Stimulated activated naive CD8-positive, alpha-beta T cell treated with anti-CD3 and anti-CD28 coated beads, Interleukin-15, Interleukin-2, amounts not matched to agents 100 ng/mL and 50 ng/mL, for 24 hours (primary cell): ENCODE measurements around the gene EIF3I.

Experiments used
- H3K27ac Mint-ChIP-seq: one replicate; pipeline ENCODE4 v1.8.0; 2021; ENCODE audit warnings: mild to moderate bottlenecking, mixed read lengths
- H3K27me3 Mint-ChIP-seq: one replicate; pipeline ENCODE4 v1.8.0; 2021; ENCODE audit warnings: mixed read lengths
- H3K36me3 Mint-ChIP-seq: one replicate; pipeline ENCODE4 v1.8.0; 2021; ENCODE audit warnings: low read depth, mixed read lengths
- H3K4me1 Mint-ChIP-seq: one replicate; pipeline ENCODE4 v1.8.0; 2021; ENCODE audit warnings: low read depth, mixed read lengths
- H3K4me3 Mint-ChIP-seq: one replicate; pipeline ENCODE4 v1.8.0; 2021; ENCODE audit warnings: mild to moderate bottlenecking, mixed read lengths
- H3K9me3 Mint-ChIP-seq: one replicate; pipeline ENCODE4 v1.8.0; 2021; ENCODE audit warnings: mixed read lengths

EIF3I gene

DNA sequence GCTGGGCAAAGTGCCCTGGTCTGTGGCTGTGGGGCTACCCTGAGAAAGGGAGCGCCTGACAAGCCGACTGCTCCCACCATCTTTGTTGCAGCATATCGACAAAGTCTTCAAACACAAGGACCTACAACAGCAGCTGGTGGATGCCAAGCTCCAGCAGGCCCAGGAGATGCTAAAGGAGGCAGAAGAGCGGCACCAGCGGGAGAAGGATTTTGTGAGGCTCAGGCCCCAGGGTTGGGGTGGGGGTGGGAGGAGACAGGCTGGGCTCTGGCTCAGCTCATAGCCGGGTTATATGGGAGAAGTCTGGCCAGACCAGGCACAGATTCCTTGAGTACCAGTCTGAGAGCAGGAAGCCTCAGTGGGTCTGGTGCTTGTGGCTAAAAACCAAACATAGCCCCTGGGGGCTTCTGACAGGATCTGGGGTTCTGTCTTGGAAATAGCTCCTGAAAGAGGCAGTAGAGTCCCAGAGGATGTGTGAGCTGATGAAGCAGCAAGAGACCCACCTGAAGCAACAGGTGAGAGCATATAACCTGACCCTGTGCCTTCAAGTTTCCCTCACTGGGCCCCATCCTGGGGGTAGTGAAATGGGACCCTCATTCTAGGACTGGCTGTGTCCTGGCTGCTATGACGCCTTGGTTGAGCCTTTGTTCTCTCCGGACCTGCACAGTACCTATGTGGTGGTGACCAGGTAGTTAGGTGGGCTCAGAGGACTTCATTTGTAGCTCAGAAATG is 29.8 kb upstream of the EIF3I start:
- peaks cover 47% of the 10 kb centered on the region for H3K4me1 Mint-ChIP-seq
- H3K27ac Mint-ChIP-seq: no peak overlapping the region
- H3K36me3 Mint-ChIP-seq: peaks cover 91% of the 10 kb centered on the region
- H3K9me3 Mint-ChIP-seq: no peaks in the 10 kb centered on the region
- H3K4me3 Mint-ChIP-seq: no peak overlapping the region
- no peaks in the 10 kb centered on the region for H3K27me3 Mint-ChIP-seq

DNA sequence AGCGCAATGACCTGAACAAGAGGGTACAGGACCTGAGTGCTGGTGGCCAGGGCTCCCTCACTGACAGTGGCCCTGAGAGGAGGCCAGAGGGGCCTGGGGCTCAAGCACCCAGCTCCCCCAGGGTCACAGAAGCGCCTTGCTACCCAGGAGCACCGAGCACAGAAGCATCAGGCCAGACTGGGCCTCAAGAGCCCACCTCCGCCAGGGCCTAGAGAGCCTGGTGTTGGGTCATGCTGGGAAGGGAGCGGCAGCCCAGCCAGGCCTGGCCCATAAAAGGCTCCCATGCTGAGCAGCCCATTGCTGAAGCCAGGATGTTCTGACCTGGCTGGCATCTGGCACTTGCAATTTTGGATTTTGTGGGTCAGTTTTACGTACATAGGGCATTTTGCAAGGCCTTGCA is 27.2 kb upstream of the EIF3I start:
- Mint-ChIP-seq H3K9me3 (no peaks in the 10 kb centered on the region), H3K4me1 (peaks cover 69% of the 10 kb centered on the region), H3K36me3 (peaks cover 74% of the 10 kb centered on the region), H3K27ac (no peak overlapping the region), H3K4me3 (no peak overlapping the region), H3K27me3 (no peaks in the 10 kb centered on the region)

DNA sequence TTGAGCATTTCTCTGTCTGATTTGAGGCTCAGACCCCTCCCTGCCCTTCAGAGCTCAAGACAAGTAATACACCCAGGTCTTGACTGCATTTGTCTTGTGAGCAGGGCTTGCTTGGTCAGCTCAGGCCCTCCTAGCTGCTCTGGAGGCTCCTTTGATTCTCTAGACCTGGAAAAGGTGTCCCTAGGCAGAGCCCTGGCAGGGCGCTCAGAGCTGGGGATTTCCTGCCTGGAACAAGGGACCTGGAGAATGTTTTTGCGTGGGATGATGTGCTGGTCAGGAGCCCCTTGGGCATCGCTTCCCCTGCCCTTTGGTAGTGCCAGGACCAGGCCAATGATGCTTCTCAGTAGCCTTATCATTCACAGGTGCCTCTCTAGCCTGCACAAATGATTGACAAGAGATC is 26.7 kb upstream of the EIF3I start:
- H3K36me3 Mint-ChIP-seq: peaks cover 69% of the 10 kb centered on the region
- no peak overlapping the region for H3K4me3 Mint-ChIP-seq
- H3K4me1 Mint-ChIP-seq: peaks cover 74% of the 10 kb centered on the region
- H3K27ac Mint-ChIP-seq: no peak overlapping the region
- H3K27me3 Mint-ChIP-seq: no peaks in the 10 kb centered on the region
- no peaks in the 10 kb centered on the region for H3K9me3 Mint-ChIP-seq

DNA sequence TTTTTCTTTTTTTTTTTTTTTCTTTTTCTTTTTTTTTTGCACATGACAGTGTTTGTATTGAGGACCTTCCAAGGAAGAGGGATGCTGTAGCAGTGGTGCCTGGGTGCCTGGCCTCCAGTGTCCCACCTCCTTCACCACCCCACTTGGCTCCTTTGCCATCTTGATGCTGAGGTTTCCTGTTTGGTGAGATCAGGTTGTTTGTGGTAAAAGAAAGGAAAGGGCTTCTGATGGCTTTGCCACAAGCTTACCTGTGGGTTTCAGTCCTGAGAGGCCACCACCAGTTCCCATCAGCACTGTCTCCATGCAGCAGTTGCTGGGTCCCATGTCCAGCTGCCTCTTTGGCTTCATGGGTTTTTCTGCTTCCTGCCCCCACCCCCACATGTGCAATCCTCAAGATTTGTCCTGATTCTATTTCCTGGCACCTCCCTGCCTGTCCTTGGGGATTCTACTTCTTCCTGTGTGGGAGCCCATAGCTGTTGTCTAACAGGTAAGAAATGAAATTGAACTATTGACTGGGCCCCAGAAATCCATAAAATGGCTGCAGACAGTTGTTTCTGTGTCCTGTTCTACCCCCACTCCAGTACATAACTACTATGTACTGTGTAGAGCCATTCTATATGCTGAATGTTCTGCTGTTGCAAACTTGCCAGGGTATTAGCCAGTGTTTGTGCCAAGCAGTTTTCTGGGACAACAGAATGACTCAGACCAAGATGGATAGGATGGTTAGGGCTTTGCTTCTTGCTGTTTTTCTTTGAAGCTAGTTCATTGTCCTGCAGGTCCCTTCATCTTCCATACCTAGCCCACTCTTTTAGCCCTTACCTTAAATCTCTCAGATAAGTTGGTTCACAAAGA is 26.0 kb upstream of the EIF3I start:
- peaks cover 77% of the 10 kb centered on the region for H3K4me1 Mint-ChIP-seq
- H3K27me3 Mint-ChIP-seq: no peaks in the 10 kb centered on the region
- H3K27ac Mint-ChIP-seq: no peak overlapping the region
- H3K4me3 Mint-ChIP-seq: no peak overlapping the region
- H3K36me3 Mint-ChIP-seq: peaks cover 65% of the 10 kb centered on the region
- H3K9me3 Mint-ChIP-seq: no peaks in the 10 kb centered on the region

DNA sequence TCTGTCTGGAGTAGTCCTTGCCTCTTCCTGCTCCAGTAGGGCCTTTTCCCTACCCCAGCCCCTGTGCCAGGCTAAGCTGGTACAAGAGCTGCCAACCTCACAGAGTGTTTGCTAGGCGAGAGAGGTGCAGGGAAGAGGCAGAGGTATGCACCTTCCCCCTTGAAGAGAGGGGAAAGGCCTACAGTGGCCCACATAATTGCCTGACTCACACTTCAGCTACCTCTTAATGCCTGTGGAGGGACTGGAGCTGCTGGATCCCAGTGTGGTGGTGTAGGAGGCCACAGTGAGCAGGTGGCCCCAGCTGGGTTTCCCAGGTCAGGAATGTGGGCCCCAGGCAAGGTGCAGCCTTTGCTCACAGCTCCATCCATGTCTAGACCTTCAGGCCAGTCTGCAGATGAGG is 25.1 kb upstream of the EIF3I start:
- no peaks in the 10 kb centered on the region for H3K9me3 Mint-ChIP-seq
- peak overlapping the region; percentile 40 for H3K27ac Mint-ChIP-seq
- H3K4me3 Mint-ChIP-seq: no peak overlapping the region
- no peaks in the 10 kb centered on the region for H3K27me3 Mint-ChIP-seq
- peaks cover 56% of the 10 kb centered on the region for H3K36me3 Mint-ChIP-seq
- peaks cover 83% of the 10 kb centered on the region for H3K4me1 Mint-ChIP-seq

DNA sequence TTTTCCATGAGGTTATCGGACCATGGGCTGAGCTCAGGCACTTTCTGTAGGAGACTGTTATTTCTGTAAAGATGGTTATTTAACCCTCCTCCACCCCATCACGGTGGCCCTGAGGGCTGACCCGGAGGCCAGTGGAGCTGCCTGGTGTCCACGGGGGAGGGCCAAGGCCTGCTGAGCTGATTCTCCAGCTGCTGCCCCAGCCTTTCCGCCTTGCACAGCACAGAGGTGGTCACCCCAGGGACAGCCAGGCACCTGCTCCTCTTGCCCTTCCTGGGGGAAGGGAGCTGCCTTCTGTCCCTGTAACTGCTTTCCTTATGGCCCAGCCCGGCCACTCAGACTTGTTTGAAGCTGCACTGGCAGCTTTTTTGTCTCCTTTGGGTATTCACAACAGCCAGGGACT is 24.4 kb upstream of the EIF3I start:
- Mint-ChIP-seq H3K4me1 (peaks cover 88% of the 10 kb centered on the region), H3K4me3 (no peak overlapping the region), H3K36me3 (peaks cover 51% of the 10 kb centered on the region), H3K9me3 (no peaks in the 10 kb centered on the region), H3K27me3 (no peaks in the 10 kb centered on the region), H3K27ac (peak overlapping the region; percentile 36)

DNA sequence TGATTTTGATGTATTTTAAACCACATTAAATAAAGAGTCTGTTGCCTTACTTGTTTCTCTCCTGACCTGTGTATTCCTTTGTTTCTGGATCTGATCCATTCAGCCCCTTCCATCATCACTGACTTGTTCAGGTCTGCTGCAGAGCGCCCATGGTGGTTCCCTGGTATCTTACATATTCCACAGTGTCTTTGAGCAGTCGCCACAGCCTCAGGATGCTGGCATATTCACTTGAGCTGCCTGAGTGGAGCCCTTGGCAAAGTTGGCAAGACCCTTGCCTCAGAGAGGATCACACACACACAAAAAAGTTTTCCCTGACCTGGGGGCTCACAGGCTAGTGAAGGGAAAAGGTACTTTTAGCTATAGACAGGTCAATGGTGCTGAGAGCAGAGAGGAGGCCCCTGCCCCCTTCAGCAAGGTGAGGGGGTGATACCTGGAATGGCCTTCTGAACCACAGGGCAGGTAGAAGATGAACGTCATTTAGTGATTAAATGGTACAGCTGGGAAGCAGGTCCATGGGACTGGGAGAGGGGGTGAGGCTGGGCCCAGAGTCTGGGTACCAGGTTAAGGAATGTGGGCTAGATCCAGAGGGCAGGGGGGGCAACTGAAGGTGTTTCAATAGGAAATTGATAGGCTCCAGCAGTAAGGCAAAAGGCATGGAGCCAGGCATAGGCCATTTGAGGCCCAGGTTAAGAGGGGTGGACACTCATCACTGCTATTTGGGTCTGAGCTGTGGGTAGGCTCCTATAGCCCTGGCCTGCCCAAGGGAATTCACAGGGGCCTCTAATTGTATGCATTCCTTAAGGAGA is 23.8 kb upstream of the EIF3I start:
- Mint-ChIP-seq H3K4me1 (peaks cover 84% of the 10 kb centered on the region), H3K9me3 (no peaks in the 10 kb centered on the region), H3K36me3 (peaks cover 45% of the 10 kb centered on the region), H3K4me3 (no peak overlapping the region), H3K27ac (peak overlapping the region; percentile 36), H3K27me3 (no peaks in the 10 kb centered on the region)

DNA sequence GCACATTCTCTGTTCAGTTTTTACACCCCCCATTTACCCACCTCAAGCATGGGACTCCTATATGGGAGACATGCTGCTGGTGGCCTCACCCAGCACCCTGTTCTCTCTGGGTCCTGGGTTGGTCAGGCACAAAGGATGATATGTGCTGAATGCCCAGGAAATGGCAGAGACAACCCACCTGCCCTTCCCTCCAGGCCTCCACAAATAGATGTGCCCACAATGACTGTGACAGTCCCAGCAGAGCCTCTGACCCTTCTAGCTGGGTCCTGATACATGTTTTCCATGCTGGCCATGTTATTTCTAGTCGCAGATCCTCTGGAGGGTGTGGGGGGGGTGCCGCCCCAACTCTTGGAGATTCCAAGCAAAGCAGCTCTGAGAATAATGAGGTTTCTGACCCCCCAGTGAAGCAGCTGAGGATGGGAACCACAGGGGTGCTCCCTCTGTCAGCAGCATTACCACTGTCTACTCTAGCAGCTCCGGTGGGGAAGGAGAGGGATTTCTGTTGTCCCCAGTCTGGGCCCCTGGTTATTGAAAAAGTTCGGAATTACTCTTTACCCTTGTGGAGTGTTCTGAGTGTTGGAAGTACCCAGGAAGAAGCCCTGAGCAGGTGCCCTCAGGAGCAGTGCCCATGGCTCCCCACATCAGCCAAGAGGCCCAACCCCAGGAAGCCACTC is 23.0 kb upstream of the EIF3I start:
- Mint-ChIP-seq H3K4me3 (peak overlapping the region; percentile 20), H3K4me1 (peaks cover 80% of the 10 kb centered on the region), H3K27ac (no peak overlapping the region), H3K9me3 (no peaks in the 10 kb centered on the region), H3K27me3 (no peaks in the 10 kb centered on the region), H3K36me3 (peaks cover 37% of the 10 kb centered on the region)

DNA sequence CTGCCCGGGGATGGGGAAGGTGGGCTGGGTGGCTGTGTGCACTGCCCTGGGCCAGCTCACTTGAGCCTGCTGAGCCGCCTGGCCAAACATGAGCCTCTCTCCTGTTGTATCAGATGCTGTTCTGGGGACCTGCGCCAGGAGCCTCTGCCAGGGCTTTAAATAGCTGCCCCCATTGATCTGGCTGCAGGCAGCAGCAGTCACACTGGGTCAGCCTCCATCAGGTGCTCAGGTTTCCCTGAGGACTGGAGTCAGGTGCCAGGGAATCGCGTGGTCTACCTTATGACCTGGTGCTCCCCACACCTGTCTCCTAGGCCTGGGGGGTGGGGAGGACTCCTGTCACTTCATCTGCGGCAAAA is 22.5 kb upstream of the EIF3I start:
- no peaks in the 10 kb centered on the region for H3K9me3 Mint-ChIP-seq
- H3K27me3 Mint-ChIP-seq: no peaks in the 10 kb centered on the region
- peaks cover 79% of the 10 kb centered on the region for H3K4me1 Mint-ChIP-seq
- peak overlapping the region; percentile 75 for H3K4me3 Mint-ChIP-seq
- H3K27ac Mint-ChIP-seq: peak overlapping the region; percentile 80
- peaks cover 32% of the 10 kb centered on the region for H3K36me3 Mint-ChIP-seq

DNA sequence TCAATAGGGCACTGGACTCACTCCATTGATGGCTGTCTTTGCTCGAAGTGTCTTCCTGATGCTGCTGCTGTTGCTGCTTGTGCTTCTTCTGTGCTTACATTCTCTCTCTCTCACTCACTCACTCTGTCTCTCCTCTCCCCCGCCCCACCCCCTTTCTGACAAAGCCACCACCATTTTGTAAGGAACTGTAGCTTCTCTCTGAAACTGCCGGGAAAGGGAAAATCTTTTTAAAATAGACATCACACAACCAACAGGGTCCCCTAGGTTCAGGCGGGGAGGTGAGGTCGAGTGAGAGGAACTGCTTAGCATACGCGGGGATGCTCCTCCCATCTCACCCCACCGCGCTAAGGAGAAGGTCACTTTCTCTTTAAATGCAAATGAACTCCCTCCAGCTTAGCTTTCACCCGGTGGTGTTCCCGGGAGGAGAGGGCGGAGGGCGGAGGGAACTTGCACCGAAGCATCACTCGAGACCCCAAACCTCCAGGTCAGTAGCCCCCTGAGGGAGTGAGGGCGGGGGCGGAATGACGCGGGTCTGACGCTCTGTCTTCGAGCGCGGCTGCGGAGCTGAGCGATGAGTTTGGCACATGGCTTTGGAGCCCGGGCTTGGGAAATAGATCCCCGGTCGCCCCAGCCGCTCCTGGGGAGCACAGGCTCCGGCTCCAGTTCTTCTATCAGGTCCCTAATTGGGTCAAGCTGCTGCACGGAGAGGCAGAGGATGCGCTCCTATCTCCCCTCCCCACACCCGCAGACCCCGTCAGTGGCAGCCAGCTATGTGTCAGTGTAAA is 21.8 kb upstream of the EIF3I start, which contains the start of gene CCDC28B:
Gene CCDC28B (plus strand): TSS at position 370 of the 785 bp plus-strand sequence. CDS start 1,341 bp downstream, outside the sequence.
- Mint-ChIP-seq H3K27ac (peak within 1 kb of the TSS; percentile 87), H3K27me3 (no peaks in the 10 kb centered on the region), H3K36me3 (peaks cover 25% of the 10 kb centered on the region), H3K4me1 (peaks cover 77% of the 10 kb centered on the region), H3K9me3 (no peaks in the 10 kb centered on the region), H3K4me3 (peak within 1 kb of the TSS; percentile 75)

DNA sequence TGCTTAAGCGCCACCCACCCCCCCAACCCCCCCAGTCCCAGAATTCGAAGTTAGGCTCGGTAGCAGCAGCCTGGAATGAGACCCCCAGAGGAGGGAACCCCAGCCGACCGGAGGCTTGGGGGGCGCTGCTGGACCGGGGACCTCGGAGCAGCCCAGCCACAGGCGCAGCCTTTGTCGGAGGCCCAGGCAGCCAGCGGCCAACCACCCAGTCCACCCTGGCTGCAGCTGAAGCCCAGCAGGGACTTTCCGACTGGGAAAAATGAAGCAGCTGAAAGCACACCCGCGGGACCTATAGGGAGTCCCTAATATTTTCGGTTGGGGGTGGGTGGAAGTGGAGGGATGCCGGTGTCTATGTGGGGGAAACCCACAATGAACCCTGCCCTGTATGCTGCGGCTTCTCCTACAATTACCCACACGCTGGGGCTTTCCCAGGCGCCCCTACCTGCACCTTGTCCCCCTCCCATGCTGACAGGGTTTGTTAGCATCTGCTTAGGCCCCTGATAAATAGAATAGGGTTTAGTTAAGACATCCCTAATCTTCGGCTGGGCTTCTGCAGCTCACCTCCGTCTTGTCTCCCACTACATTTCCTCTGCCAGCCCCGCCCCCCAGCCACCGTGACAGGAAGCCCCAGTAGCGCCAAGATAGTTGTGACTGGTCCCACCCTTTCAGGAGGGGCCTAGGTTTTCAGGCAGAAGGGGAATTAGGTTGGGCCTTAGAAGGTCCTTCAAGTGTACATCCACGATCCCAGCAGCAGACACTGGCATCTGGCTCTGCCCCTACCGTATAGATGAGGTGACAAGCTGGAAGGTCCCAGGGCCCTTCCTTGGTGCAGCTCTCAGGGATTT is 21.0 kb upstream of the EIF3I start:
- peak overlapping the region; percentile 87 for H3K27ac Mint-ChIP-seq
- no peaks in the 10 kb centered on the region for H3K9me3 Mint-ChIP-seq
- H3K27me3 Mint-ChIP-seq: no peaks in the 10 kb centered on the region
- peak overlapping the region; percentile 75 for H3K4me3 Mint-ChIP-seq
- H3K4me1 Mint-ChIP-seq: peaks cover 77% of the 10 kb centered on the region
- H3K36me3 Mint-ChIP-seq: peaks cover 20% of the 10 kb centered on the region

DNA sequence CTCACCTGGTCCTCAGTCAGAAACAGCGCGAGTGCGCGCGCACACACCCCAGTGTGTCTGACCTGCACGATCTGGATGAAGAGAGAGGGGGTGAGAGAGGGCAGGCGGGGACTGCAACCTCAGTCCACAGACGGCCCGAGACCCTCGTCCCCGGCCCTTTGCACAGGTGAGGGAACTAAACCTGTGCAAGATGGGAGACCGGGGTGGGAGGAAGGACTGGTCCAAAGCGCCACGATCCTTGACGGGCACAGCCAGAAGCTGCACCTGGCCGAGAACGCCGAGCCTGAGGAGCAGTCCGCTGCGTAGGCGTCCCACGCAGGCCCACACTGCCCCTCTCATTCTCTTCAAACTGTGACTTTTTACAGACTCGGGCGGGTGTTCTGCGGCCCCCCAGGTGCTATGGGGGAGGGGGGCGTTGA is 17.3 kb upstream of the EIF3I start:
- H3K36me3 Mint-ChIP-seq: peaks cover 6% of the 10 kb centered on the region
- no peaks in the 10 kb centered on the region for H3K9me3 Mint-ChIP-seq
- peak overlapping the region; percentile 89 for H3K4me3 Mint-ChIP-seq
- peaks cover 56% of the 10 kb centered on the region for H3K4me1 Mint-ChIP-seq
- no peaks in the 10 kb centered on the region for H3K27me3 Mint-ChIP-seq
- no peak overlapping the region for H3K27ac Mint-ChIP-seq
